ENCODE data around the gene PHKA2.

GRCh38 chrX:18898091-18898490 is 85.8 kb downstream of the PHKA2 start:
- TF ChIP-seq CTCF (IDR thresholded peaks at IDR 0.05; ENCODE audit: borderline replicate concordance, extremely low read depth, low read length, poor library complexity, severe bottlenecking) (no peak), EZH2 (IDR thresholded peaks at IDR 0.05; ENCODE audit: borderline replicate concordance, low read depth, low read length, severe bottlenecking) (no peak)
